ENCODE results near the gene APEX2.

DNA sequence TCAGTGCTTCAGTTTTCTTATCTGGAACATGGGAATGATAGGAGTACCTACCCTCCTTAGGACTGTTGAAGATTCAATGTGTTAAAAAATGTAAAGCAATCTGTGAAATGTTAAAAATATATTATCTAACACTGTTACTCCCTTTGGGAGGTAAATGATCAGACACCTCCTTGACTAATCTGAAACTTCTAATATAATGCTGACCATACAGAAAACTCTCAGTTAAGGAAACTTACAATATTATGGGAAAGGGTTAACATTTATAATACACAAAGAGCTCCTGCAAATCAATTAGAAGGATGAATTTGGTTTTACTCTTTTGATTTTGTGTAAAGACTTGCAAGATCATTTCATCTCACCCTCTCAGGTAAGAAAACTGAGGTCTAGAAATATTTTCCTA, 4.5 kb upstream of the APEX2 start:
- TF ChIP-seq, protein P1, sequence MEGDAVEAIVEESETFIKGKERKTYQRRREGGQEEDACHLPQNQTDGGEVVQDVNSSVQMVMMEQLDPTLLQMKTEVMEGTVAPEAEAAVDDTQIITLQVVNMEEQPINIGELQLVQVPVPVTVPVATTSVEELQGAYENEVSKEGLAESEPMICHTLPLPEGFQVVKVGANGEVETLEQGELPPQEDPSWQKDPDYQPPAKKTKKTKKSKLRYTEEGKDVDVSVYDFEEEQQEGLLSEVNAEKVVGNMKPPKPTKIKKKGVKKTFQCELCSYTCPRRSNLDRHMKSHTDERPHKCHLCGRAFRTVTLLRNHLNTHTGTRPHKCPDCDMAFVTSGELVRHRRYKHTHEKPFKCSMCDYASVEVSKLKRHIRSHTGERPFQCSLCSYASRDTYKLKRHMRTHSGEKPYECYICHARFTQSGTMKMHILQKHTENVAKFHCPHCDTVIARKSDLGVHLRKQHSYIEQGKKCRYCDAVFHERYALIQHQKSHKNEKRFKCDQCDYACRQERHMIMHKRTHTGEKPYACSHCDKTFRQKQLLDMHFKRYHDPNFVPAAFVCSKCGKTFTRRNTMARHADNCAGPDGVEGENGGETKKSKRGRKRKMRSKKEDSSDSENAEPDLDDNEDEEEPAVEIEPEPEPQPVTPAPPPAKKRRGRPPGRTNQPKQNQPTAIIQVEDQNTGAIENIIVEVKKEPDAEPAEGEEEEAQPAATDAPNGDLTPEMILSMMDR (IDR thresholded peaks at IDR 0.05), result no peak
- no peak for TF ChIP-seq EZH2 (IDR thresholded peaks at IDR 0.05; ENCODE audit: borderline replicate concordance, insufficient read depth, low read depth, low read length, poor library complexity, severe bottlenecking)

All from B cell (primary cell).